ENCODE measurements around the gene ADAM33. TPM values are rescaled to one million over a fixed set of nuclear protein-coding genes. Genes with fewer than 3 reads are reported as not detected.
A peak's percentile ranks its signal among the peaks of the same experiment; 100 is the strongest.

ADAM33 gene
- total RNA-seq, result 12.6 TPM
- long read RNA-seq, partial matches to known transcripts, result 16 of 32 reads
- long read RNA-seq, other reads (novel, unspliced or antisense), result 16 of 32 reads

- DNase-seq, result peak; percentile 79
- peak; percentile 65 for ATAC-seq (ENCODE audit: poor library complexity)
- intact Hi-C loops (cut with DNase I), result loop anchor here (10.0 kb wide), 1 partner anchor 183 kb away; no protein-coding TSS in a partner anchor
These were observed at the start of gene ADAM33 for GRCh38 chr20:3681931-3682781. Gene ADAM33 (minus strand): TSS chr20:3682010. CDS start chr20:3682004, 6 bp downstream.

GRCh38 chr20:3730803-3731672 lies 49.2 kb upstream of the ADAM33 start:
- intact Hi-C loops (cut with DNase I), result no loop called here
- DNase-seq (peak; percentile 33), ATAC-seq (ENCODE audit: poor library complexity) (no peak)

- intact Hi-C loops (cut with DNase I), result no loop called here
- DNase-seq (peak; percentile 55), ATAC-seq (ENCODE audit: poor library complexity) (no peak)
These were observed 48.2 kb upstream of the ADAM33 start for GRCh38 chr20:3729811-3730540.

GRCh38 chr20:3729378-3729777 lies 47.6 kb upstream of the ADAM33 start:
- DNase-seq (no peak), ATAC-seq (ENCODE audit: poor library complexity) (no peak)
- intact Hi-C loops (cut with DNase I), result no loop called here

GRCh38 chr20:3728876-3729275 lies 47.1 kb upstream of the ADAM33 start:
- ATAC-seq (ENCODE audit: poor library complexity) (no peak), DNase-seq (peak; percentile 39)
- intact Hi-C loops (cut with DNase I), result no loop called here

- no peak for DNase-seq
- no peak for ATAC-seq (ENCODE audit: poor library complexity)
- intact Hi-C loops (cut with DNase I), result no loop called here
These were observed 46.5 kb upstream of the ADAM33 start for GRCh38 chr20:3728354-3728753.

GRCh38 chr20:3727401-3728021 lies 45.7 kb upstream of the ADAM33 start:
- peak; percentile 50 for DNase-seq
- peak; percentile 52 for ATAC-seq (ENCODE audit: poor library complexity)
- intact Hi-C loops (cut with DNase I), result no loop called here

GRCh38 chr20:3724356-3724755 lies 42.5 kb upstream of the ADAM33 start:
- intact Hi-C loops (cut with DNase I), result no loop called here
- ATAC-seq (ENCODE audit: poor library complexity), result no peak

GRCh38 chr20:3723284-3723683 lies 41.5 kb upstream of the ADAM33 start:
- DNase-seq, result no peak
- ATAC-seq (ENCODE audit: poor library complexity), result no peak
- intact Hi-C loops (cut with DNase I), result no loop called here

More at GRCh38 chr20:3724356-3724755, 42.5 kb upstream of the ADAM33 start:
- no peak for DNase-seq

- DNase-seq (no peak), ATAC-seq (ENCODE audit: poor library complexity) (no peak)
- intact Hi-C loops (cut with DNase I), result no loop called here
These were observed 40.1 kb upstream of the ADAM33 start for GRCh38 chr20:3721912-3722311.

- no peak for ATAC-seq (ENCODE audit: poor library complexity)
- intact Hi-C loops (cut with DNase I), result no loop called here
- DNase-seq, result no peak
These were observed 38.8 kb upstream of the ADAM33 start for GRCh38 chr20:3720626-3721025.

- ATAC-seq (ENCODE audit: poor library complexity), result no peak
- intact Hi-C loops (cut with DNase I), result no loop called here
- no peak for DNase-seq
These were observed 38.3 kb upstream of the ADAM33 start for GRCh38 chr20:3720068-3720467.

- DNase-seq (no peak), ATAC-seq (ENCODE audit: poor library complexity) (no peak)
- intact Hi-C loops (cut with DNase I), result no loop called here
These were observed 37.2 kb upstream of the ADAM33 start for GRCh38 chr20:3719046-3719445.

- intact Hi-C loops (cut with DNase I), result no loop called here
- no peak for DNase-seq
- ATAC-seq (ENCODE audit: poor library complexity), result peak; percentile 67
These were observed 34.5 kb upstream of the ADAM33 start for GRCh38 chr20:3716195-3716834.

GRCh38 chr20:3714092-3714491 lies 32.3 kb upstream of the ADAM33 start:
- DNase-seq, result no peak
- ATAC-seq (ENCODE audit: poor library complexity), result peak; percentile 42
- intact Hi-C loops (cut with DNase I), result no loop called here

- peak; percentile 62 for ATAC-seq (ENCODE audit: poor library complexity)
- DNase-seq, result peak; percentile 85
- intact Hi-C loops (cut with DNase I), result no loop called here
These were observed 30.6 kb upstream of the ADAM33 start, which contains the start of gene SIGLEC1 for GRCh38 chr20:3712279-3712873. Gene SIGLEC1 (minus strand): TSS chr20:3712600. CDS start chr20:3707128, 5,472 bp downstream.

- DNase-seq (no peak), ATAC-seq (ENCODE audit: poor library complexity) (peak; percentile 13)
- intact Hi-C loops (cut with DNase I), result loop anchor here (2.0 kb wide), 1 partner anchor 35 kb away; no protein-coding TSS in a partner anchor
These were observed 29.7 kb upstream of the ADAM33 start for GRCh38 chr20:3711484-3711941.
